Uterine smooth muscle cell (primary cell): ENCODE data around the gene PLK1. TPM values are rescaled to one million over a fixed set of nuclear protein-coding genes. Genes with fewer than 3 reads are reported as not detected.

Source experiments
- total RNA-seq: library from RNA; depleted of rRNA; stranded (reverse); fragments of >200 nt; gene quantifications from 2 replicates; pipeline ENCODE4 v1.2.3, GENCODE V29; 2014

PLK1 gene
- 16.6 and 49.4 TPM in 2 replicates for total RNA-seq

DNA sequence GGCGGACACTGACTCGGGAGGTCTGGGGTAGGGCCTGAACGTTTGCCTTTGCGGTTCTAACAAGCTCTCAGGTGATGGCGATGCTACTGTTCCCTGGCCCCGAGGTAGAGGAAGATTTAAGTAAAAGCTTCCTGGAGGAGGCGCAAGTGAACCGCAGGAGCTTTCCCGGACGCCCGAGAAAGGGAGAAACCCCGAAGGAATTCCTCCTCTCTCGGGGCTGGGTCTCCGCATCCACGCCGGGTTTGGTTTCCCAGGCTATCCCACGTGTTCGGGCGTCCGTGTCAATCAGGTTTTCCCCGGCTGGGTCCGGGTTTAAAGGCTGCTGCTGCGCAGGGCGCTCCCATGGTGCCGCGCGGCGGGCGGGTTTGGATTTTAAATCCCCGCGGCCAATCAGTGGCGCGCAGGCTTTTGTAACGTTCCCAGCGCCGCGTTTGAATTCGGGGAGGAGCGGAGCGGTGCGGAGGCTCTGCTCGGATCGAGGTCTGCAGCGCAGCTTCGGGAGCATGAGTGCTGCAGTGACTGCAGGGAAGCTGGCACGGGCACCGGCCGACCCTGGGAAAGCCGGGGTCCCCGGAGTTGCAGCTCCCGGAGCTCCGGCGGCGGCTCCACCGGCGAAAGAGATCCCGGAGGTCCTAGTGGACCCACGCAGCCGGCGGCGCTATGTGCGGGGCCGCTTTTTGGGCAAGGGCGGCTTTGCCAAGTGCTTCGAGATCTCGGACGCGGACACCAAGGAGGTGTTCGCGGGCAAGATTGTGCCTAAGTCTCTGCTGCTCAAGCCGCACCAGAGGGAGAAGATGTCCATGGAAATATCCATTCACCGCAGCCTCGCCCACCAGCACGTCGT lies at the start of gene PLK1:
Gene PLK1, plus strand, starts transcription at position 460 of the 844 bp plus-strand sequence. Its CDS starts 44 bp downstream, at position 504.

DNA sequence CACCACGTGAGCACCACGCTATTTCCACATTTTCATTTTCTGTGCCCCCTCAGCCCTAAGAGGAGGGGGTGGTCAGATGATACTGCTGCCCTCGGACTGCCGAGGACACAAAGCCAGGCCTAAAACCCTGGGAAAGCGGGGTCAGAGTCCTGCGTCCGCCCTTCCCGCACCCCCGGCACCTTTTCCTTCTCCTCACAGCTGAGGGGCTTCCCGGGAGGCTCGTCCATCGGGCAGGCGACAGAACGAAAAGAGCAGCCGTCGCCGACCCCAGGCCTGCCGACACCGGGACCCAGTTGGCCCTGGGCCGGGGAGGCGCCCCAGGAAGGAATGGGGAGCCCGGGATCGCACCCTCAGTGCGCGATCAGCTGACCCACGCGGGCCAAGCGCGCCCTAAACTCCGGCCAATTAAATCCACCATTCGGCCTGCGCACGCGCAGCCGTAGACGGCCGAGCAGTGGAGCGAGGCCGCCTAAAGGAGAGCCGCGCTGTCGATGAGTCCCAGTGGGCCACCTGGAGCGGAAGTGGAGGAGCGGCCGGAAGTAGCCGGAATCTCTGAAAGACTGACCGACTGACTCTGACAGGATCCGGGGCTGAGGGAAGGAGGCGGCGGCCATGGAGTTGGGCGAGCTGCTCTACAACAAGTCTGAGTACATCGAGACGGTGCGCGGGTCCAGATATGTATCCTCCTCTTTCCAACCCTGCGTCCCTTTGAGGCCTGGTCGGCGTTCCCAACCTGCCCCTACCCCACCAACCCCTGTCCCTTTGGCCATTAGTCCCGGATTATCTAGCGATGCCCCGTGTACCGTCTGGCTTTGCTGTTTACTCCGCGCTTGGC lies 37.5 kb upstream of the PLK1 start, which contains the start of the genes DCTN5 and PALB2:
Gene DCTN5, plus strand, starts transcription at position 536 of the 835 bp plus-strand sequence. Its CDS starts 77 bp downstream, at position 613.
Gene PALB2, minus strand, starts transcription at position 380 of the 835 bp plus-strand sequence. Its CDS starts 153 bp downstream, at position 227.

GRCh38 chr16:23712976-23713375 lies 34.3 kb downstream of the PLK1 start, which contains the start of gene ERN2:
Gene ERN2, minus strand, starts transcription at chr16:23713222. Its CDS starts 35 bp downstream, at chr16:23713187.

Other genes starting within 250 kb of the PLK1 start
- 25.1 and 27.6 TPM in 2 replicates for gene COG7, start 225.7 kb upstream of the PLK1 start, total RNA-seq
- gene GGA2, start 168.4 kb upstream of the PLK1 start, total RNA-seq = 31.0 and 40.7 TPM in 2 replicates
- 52.2 and 55.1 TPM in 2 replicates for gene EARS2, start 121.5 kb upstream of the PLK1 start, total RNA-seq
- gene UBFD1, start 121.2 kb upstream of the PLK1 start, total RNA-seq = 107 and 141 TPM in 2 replicates
- 83.5 and 96.4 TPM in 2 replicates for gene NDUFAB1, start 82.6 kb upstream of the PLK1 start, total RNA-seq
- 8.7 and 15.5 TPM in 2 replicates for gene PALB2, start 37.6 kb upstream of the PLK1 start, total RNA-seq
- 49.9 and 84.7 TPM in 2 replicates for gene DCTN5, start 37.4 kb upstream of the PLK1 start, total RNA-seq
- 0.12 and 0.77 TPM in 2 replicates for gene ERN2, start 34.3 kb downstream of the PLK1 start, total RNA-seq
- not detected in 2 replicates for gene CHP2, start 76.1 kb downstream of the PLK1 start, total RNA-seq
- 1.00 and 2.4 TPM in 2 replicates for gene PRKCB, start 157.1 kb downstream of the PLK1 start, total RNA-seq